HG03135 (cell line): ENCODE measurements around the gene DCDC2C.

Source experiments
- ATAC-seq: cut with Tn5 transposase; IDR thresholded peaks from one replicate; pipeline ENCODE4 v1.9.1; 2021; ENCODE audit warnings: mild to moderate bottlenecking, moderate library complexity; ENCODE audit not compliant: unreplicated experiment

DCDC2C gene

DNA sequence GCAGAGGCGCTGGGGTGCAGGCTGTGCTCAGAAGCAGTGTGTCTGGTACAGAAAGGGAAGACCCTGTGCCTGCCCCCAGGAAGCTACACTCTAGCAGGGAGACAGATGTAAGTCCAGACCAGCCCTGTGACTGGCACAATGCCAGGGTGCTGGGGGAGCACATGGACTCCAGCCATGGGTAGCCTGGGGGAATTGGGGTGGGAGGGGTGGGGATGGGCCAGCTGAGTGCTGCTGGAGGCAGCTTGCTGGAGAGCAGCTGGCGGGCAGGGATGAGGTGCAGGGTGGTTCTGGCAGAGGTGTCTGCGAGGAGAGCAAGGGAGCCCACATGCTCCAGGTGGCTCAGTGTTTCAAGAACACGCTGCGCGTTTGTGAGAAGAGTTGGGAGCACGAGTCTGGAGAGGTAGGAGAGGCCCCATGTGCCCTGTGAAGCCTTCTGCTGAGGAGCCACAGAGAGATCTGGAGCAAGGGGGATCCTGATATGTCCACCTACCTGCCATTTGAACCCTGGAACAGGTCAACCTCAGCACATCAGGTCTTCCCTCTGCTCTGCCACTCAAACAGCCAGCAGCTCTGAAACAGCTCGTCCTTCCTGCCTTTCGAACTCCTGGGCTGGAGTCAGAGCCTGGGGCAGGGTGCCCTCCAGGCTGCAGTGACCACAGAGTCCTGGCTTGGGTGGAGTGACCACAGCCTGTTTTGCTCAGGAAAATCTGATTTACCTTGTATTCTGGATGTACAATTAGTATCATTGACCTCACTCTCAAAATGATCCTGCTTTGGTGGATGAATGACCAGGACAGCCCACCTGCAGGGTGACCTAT, 30.3 kb upstream of the DCDC2C start:
- no peak for ATAC-seq

DNA sequence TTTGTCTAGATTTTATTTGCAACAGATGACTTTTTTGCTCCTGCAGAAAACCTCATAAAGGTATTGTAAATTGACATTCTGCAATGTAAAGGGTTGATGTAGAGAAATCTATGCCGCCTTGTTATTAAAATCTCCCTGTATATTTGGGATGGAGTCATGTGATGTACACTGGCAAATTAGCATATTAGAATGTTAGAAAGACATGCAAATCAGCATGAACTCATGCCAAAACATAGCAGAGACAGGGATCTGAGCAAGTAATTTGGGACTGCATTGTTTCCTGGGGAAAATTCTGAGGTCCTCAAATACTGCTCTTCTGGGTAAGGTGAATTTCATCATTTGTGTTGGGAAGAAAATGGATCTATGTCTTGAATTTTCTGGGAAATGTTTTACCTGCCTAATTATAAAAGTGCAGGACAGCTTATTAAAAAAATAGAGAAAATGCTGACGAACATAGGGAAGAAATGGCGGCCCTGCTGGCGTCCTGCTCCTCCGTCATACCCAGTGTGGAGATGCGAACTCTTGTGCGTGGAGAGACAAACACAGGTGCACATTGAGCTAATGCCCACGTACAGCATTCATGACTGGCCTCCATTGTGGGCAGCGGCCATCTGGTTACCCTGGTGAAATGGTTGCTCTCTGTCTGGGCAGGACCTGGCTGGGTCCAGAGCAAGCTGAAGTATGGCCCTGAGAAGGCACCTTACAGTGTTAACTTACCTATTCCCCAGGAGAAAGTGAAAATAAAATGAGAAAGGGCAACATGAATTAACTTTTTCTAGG, 29.1 kb upstream of the DCDC2C start:
- ATAC-seq, result no peak

DNA sequence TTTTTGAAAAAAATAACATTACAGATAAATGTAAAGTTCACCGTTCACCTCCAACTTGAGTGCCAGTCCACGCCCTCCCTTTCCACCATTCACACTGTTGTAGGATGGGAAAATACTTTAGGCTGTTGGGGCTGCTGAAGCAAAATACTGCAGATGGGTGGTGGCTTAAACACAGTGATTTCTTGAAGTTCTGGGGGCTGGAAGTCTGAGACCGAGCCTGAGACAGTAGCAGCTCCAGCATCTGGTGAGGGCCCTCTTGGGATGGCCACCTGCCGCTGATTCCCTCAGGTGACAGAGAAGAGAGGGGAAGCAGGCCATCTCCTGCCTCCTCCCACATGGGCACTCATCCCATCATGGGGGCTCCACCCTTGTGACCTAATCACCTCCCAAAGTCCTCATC, 27.7 kb upstream of the DCDC2C start:
- ATAC-seq, result no peak

DNA sequence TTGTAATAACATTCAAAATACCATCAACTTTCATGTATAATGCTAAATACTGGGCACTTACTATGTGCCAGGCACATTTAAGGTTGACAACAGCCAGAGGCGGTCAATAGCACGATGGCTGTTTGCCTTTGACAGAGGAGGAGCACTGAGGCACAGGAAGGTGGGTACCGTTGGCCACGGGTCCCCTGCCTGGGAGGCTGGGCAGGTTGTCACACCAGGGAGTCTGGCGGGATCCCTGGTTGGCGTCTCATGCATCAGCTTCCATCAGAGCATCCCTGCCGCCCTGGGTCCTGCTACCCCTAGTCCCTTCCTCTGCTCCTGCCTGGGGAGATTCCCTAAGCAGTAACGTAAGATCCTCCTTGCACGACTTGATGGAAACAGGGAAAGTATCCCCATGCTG, 25.9 kb upstream of the DCDC2C start:
- no peak for ATAC-seq

DNA sequence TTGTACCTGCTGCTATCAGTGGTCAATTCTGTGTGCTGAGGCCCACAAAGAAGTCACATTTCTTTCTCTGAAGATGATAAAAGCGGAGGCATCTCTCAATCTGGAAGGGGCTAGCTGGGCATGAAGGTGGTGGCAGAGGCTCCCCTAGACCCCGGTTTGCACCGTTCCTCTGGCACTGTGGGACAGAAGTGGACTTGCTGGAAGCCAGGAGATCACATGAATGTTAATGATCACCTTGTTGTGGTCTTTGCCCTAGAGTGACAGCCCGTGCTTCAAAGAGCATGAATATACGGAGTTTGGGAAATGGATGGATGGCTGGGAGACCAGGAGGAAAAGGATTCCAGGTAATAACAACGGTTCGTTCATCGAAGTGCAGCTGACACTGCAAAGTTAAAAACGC, 25.2 kb upstream of the DCDC2C start:
- ATAC-seq, result no peak

DNA sequence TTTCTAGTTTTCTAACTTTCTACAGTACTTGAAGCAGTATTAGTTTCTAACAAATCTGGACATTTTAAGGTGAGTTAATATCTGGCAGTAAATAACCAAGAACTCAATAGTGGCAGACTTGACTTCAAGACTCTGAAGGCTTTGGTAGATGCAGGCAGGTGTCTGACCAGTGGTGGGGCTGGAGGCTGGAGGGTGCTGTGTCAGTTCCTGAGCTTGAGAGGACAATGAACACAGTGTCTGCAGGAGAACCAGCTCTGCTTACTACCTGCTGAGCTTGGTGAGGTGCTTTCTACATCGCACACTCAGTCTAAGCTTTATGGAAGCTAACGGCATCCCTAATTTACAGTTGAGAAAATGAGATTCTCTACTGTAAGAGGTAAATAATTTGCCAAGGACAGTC, 24.2 kb upstream of the DCDC2C start:
- ATAC-seq, result no peak

DNA sequence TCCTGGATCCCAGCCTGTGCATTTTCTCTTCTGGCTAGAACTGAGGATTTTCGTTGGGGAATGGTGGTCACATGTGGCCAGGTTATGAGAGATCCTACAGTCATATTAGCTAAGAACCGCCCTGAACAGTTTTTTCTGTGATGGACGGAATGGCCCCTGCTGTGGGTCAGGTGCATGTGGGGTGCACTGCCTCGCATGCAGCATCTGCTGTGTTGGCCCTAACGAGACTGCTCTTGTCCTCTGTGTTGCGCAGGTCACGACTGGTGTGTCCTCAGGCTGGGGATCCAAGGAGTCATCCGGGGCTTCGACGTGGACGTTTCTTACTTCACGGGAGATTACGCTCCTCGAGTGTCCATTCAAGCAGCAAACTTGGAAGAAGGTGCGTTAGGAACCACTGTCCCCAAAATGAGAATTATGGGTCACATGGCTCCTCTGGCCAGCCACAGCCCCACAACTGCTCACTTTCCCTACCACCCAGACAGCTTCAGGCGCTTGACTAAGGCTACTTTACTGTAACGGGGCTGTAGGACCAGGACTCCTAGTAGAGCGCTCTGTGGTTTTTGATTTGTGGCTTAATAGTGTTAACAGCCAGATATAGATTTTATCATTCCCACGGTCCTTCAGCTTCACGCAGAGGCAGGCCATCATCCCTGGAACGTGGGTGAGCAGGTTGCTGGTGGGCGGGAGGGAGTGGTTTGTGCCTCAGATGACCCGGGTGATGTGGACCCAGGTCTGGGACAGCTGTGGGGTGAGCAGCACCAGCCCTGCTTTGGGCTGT, 23.6 kb upstream of the DCDC2C start:
- no peak for ATAC-seq

DNA sequence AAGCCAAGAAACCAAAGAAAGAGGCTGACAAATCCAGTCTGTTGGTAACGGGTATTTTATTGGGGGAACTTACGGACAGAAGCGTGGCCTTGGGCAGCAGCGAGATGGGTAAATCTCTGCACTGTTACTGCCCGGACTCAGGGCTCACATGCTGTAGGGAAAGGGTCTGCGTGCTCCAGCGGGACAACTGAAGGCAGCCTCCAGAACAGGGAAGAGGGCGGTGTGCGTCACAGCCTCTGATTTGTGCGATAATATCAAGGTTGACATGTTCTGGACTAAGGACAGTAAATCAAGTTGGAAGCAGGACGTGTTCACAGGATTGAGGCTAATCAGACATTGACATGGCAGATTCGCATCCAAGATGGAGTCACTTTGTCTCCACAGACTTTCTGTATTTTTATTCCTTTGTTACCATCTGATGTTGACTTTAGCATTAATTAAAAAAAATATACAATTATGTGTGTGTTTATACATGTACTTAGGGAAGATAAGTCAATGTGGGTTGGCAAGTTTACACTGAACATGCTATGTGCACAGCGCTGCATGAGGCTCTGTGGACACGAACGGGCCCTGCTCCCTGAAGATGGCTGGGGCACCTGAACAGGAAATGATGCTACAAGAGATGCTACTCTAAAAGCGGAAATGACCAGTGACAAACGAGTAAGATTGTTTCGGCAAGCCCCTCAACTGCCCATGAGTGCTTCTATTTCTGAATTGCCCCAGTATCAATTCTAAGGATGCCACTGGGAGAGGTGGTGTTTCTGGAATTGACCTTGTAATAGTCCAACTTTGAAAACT, 22.6 kb upstream of the DCDC2C start:
- no peak for ATAC-seq

DNA sequence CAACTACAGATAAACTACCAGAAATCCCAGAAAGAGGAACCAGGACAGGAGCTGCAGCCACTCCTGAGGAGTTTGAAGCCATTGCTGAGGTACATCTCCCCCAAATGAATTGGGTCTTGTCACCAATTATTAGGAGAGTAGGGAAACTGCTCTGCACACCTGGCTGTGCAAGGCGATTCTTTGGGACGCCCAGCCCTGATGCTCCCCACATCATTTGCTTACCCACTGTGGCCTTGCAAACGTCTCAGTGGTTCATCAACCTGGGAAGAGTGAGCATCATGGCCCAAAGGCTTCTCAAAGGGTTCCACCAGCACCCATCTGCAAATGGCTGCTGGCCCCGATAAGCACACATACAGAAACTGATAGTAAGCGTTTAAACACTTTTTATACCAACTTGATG, 21.8 kb upstream of the DCDC2C start:
- ATAC-seq, result no peak

DNA sequence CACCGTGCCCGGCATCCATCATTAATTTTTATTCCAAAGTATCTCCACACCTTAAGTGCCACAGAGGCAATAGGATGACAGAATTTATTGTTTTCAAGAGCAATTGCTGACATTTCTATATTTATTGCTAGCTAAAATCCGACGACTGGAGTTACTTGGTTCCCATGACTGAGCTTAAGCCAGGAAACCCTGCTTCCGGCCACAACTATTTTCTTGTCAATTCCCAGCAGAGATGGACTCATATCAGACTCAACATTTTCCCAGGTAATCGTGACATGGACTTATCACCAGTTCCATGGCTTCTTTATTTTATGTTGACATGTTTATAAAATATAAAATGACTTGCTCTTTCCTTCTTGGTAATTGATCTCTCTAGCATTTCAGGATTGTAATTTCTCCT, 20.6 kb upstream of the DCDC2C start:
- no peak for ATAC-seq

DNA sequence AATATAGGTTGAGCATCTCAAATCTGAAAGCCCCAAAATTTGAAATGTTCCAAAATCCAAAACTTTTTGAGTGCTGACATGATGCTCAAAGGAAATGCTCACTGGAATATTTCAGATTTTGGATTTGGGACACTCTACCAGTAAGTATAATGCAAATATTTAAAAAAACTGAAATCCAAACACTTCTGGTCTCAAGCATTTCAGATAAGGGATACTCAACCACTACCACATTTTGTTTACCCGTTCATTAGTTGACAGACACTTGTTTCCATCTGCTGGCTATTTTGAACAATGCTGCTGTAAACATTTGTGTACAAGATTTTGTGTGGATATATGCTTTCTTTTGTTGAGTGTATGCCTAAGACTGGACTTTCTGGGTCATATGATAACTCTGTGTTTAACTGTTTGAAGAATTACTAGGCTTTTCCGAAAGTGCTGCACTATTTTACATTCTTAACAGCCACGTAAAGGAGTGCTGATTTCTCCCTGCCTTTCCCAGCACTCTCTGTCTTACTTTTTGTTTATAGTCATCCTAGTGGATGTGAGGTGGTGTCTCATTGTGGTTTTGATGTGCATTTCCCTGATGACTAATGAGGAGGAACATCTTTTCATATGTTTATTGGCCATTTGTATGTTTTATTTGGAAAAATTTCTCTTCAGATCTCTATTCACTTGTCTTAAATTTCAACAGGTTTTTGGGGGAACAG, 19.5 kb upstream of the DCDC2C start:
- ATAC-seq, result no peak

DNA sequence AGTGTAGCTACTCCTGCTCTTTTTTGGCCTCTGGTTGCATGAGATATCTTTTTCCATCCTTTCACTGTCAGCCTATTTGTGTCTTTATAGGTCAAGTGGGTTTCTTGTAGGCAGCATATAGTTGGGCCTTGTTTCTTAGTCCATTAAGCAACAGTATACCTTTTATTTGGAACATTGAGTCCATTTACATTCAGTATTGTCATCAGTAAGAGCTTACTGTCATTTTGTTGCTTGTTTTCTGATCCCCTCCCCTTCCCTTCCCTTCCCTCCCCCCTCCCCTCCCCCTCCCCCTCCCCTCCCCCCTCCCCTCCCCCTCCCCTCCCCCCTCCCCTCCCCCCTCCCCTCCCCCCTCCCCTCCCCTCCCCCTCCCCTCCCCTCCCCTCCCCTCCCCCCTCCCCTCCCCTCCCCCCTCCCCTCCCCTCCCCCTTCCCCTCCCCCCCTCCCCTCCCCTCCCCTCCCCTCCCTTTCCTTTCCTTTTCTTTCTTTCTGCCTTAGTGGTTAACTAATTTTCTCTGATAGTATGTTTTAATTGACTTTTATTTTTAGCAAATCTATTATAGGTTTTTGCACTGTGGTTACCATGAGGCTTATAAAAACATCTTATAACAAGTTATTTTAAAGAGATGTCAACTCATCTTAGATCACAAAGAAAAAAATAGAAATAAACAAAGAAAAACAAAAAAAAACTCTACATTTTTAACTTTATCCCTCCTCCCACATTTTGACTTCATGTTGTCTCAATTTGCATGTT, 13.2 kb upstream of the DCDC2C start:
- no peak for ATAC-seq

DNA sequence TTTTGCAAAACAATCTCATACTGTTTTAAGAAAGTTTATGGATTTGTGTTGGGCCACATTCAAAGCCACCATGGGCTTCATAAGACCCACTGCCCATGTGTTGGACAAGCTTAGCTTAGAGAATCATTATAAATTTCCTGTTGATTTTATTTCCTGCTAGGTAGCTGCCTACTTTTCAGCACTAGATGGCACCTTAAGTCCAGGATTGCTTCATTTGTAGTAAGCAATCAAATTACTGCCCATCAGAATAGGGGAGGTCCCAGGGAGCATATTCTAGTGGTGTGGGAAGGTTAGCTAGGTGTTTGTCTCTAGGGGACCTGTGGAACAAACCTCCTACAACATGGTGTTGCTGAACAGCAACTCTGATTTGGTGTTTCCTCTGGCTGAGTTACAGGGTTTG, 11.0 kb upstream of the DCDC2C start:
- no peak for ATAC-seq

DNA sequence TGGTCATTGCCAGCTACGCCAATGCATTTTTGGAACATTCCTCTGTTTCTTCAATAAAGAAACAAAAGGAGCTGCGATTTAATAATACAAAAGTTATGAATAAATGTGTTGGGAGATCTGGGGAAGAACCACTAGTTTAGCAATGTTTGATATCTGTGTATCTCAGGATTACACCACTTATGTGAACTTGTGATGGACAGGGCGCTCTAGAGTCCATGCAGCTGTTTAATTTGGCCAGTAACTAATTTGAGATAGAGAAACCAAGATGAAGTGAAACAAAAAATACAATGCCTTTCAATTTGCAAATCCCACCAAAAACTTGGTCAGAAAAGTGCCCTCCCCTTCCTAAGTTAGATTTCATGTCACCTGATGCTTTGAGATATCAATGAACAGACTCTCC, 6.8 kb upstream of the DCDC2C start:
- ATAC-seq, result no peak

DNA sequence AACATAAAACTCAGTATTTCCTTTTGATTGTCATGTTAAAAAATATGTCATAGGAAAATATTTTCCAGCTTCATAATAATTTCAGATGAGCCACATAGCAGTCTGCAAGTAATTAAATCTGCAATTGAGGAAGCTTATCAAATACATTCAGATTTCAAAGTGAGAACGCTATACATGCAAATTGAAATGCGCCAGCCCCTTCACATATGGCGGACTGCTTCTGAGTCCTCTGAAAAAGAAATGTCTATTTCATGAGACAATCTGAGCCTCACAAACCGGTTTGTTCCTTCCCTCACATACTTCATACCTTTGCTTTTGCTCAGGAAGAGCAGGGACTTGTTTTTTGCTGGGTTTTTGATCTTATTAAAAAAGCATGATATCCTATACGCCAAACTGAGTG, 2.3 kb upstream of the DCDC2C start:
- no peak for ATAC-seq

DNA sequence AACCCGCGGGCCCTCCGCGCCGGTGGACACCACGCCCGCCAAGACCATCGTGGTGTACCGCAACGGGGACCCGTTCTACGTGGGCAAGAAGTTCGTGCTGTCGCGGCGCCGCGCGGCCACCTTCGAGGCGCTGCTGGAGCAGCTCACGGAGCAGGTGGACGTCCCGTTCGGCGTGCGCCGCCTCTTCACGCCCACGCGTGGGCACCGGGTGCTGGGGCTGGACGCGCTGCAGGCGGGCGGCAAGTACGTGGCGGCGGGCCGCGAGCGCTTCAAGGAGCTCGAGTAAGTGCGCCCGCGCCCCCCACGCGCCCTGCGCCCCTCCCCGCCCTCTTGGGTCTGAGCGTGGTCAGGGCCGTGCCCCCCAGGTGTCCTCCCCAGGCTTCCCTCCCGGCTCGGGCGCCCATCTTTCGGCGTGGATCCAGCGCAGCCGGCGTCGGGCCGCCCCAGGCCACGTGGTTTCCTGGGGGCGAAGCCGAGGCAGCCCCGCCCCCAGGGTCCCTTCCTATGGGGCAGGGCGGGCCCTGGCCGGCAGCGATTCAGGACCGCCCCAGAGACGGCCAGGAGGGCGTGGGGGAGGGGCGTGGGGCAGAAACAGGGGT, 481 bp downstream of the DCDC2C start:
- no peak for ATAC-seq

DNA sequence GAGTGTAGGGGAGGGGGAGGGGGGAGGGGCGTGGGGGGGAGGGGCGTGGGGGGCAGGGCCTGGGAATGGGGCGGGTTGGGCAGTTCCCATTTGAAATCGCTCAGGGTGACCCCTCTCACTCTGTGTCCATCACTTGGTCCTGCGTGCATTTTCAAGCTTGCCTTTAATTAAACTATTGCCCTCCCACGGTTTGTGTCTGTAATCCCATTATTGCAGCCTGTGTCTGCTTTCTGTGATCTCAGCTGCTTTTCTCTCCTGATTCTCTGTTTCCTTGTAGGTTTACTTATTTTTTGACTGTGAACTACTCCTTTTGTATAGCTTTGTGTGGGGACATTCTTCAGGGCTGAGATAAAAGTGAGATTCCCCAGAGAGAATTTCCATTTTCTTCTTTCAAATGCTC, 1.3 kb downstream of the DCDC2C start:
- no peak for ATAC-seq

DNA sequence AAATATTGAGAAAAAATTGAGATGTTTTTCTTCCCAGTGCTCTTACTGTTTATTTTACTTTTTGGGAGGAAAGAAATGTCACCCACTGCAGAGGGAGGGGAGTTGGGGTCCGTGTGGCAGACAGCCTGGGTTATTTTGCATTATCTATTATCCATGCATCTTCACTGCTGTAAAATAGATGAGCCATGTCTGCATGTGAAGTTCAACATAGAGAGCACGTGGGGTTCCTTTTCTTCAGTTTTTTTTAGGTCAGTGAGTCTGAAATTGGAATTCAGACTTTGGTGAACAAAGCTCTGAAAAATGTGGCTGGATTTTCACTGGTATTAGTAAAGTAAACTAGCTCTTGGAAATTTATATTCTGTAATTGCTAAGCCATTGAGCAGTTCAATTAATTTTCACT, 2.4 kb downstream of the DCDC2C start:
- no peak for ATAC-seq

DNA sequence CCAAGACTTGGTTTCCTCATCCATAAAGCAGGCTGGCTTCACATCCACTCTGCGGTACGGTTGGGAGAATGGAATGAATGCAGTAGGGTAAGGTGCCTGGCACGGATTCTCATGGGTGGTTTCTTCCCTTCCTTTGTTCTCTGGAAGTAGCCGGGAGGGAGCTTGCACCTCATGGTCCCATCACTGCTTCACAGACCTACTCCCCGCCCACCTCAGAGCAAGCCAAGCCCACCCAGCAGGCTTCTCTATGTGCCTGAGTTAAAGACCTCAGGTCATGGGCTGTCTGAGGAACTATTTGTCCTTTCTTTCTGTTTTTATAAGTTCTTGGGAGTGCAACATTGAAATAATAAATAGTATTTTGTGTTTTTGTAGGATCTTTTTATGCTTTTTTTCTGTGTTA, 3.5 kb downstream of the DCDC2C start:
- no peak for ATAC-seq
